Endothelial cell of umbilical vein (primary cell): ENCODE results near the gene ECEL1. TPM values are rescaled to one million over a fixed set of nuclear protein-coding genes. Genes with fewer than 3 reads are reported as not detected.

Source experiments
- BruUV-seq: library from RNA; stranded (reverse); fragments of 400-500 nt; replicated peaks from 2 replicates; lab custom pipeline; 2021; lab: Mats Ljungman, UMichigan
- CTCF ChIA-PET: fragments of 300-600, 350-600 bp; sonication (Branson Sonifier 250); formaldehyde crosslinking; loops from one replicate; lab custom pipeline; 2021; ENCODE audit warnings: antibody characterized with exemption, inconsistent platforms; lab: Charles Lee
- POLR2A ChIA-PET: fragments of 300-600, 350-600 bp; sonication (Branson Sonifier 250); formaldehyde crosslinking; loops from one replicate; lab custom pipeline; 2021; ENCODE audit warnings: antibody characterized with exemption, inconsistent platforms; lab: Charles Lee
- DNase-seq: peaks from one replicate; pipeline ENCODE4 v3.0.0-alpha.2; 2011; ENCODE audit warnings: low read depth, low spot score
- FAIRE-seq: peaks from 2 replicates; lab custom pipeline; 2011; peaks lifted over from hg19 to GRCh38; lab: Jason Lieb, UNC
- H2AFZ ChIP-seq: 2 replicates; pipeline ENCODE4 v1.6.0; 2012; ENCODE audit warnings: low read depth, low read length, control low read depth, inconsistent platforms
- H3K27ac ChIP-seq: 2 replicates; pipeline ENCODE4 v1.5.1; 2011; ENCODE audit warnings: low read depth, mild to moderate bottlenecking, control low read depth, low read length, moderate library complexity; ENCODE audit not compliant: insufficient read depth
- H3K27me3 ChIP-seq, 2 experiments: 2 replicates each; pipeline versions ENCODE4 v1.6.0 to v1.6.1; 2011; ENCODE audit warnings: low read length in 2 of 2, mixed read lengths in 1 of 2; ENCODE audit not compliant: control insufficient read depth in 2 of 2, insufficient read depth in 2 of 2
- H3K36me3 ChIP-seq, 2 experiments: 2 replicates in 1 of 2; 3 replicates in 1 of 2; pipeline ENCODE4 v1.5.1; 2011; ENCODE audit warnings: low read length in 2 of 2, mild to moderate bottlenecking in 1 of 2, moderate library complexity in 1 of 2; ENCODE audit not compliant: control insufficient read depth in 2 of 2, insufficient read depth in 2 of 2; ENCODE audit errors: extremely low read depth in 1 of 2
- H3K4me1 ChIP-seq: 3 replicates; pipeline ENCODE4 v1.5.1; 2011; ENCODE audit warnings: mild to moderate bottlenecking, low read length; ENCODE audit not compliant: control insufficient read depth, insufficient read depth; ENCODE audit errors: extremely low read depth
- H3K4me2 ChIP-seq: 2 replicates; pipeline ENCODE4 v1.6.1; 2011; ENCODE audit warnings: low read length, control low read depth, mixed read lengths; ENCODE audit not compliant: insufficient read depth
- H3K4me3 ChIP-seq, 3 experiments: fragments of 200-600 bp in 1 of 3; sonication (generic), shearing (Covaris generic) in 1 of 3; replicated peaks in 1 of 3; 2 replicates each; pipeline ENCODE4 v1.5.1; 2011 to 2016; ENCODE audit warnings: control low read depth in 3 of 3, low read length in 3 of 3, mild to moderate bottlenecking in 2 of 3, inconsistent platforms in 1 of 3, low read depth in 1 of 3, moderate library complexity in 1 of 3; ENCODE audit not compliant: insufficient read depth in 1 of 3
- H3K79me2 ChIP-seq: 2 replicates; pipeline ENCODE4 v1.6.0; 2012; ENCODE audit warnings: low read length, inconsistent platforms; ENCODE audit not compliant: control insufficient read depth, insufficient read depth
- H3K9ac ChIP-seq: replicated peaks from 2 replicates; pipeline ENCODE3; 2011; ENCODE audit warnings: low read length, control low read depth; ENCODE audit not compliant: insufficient read depth; ENCODE audit errors: extremely low read depth
- H3K9me1 ChIP-seq: replicated peaks from 3 replicates; pipeline ENCODE4 v1.6.0; 2011; ENCODE audit warnings: mild to moderate bottlenecking, low read length; ENCODE audit not compliant: control insufficient read depth, insufficient read depth; ENCODE audit errors: extremely low read depth
- H3K9me3 ChIP-seq: replicated peaks from 2 replicates; pipeline ENCODE4 v1.5.1; 2012; ENCODE audit warnings: low read length, inconsistent platforms; ENCODE audit not compliant: control insufficient read depth, insufficient read depth
- H4K20me1 ChIP-seq: replicated peaks from 2 replicates; pipeline ENCODE3; 2011; ENCODE audit warnings: mild to moderate bottlenecking, low read length; ENCODE audit not compliant: control insufficient read depth, insufficient read depth; ENCODE audit errors: extremely low read depth
- CTCF ChIP-seq, 2 donors: IDR thresholded peaks; 1 replicate in 1 of 2; 2 replicates in 1 of 2; pipeline ENCODE4 v1.5.1; 2011; ENCODE audit warnings: low read length in 2 of 2, mild to moderate bottlenecking in 2 of 2, moderate library complexity in 2 of 2, control low read depth in 1 of 2, inconsistent platforms in 1 of 2, low read depth in 1 of 2; ENCODE audit not compliant: insufficient read depth in 1 of 2; ENCODE audit errors: extremely low read depth in 1 of 2
- EZH2 ChIP-seq: IDR thresholded peaks from 2 replicates; pipeline ENCODE4 v1.6.1; 2012; ENCODE audit warnings: borderline replicate concordance, low read depth, mild to moderate bottlenecking, moderate library complexity, low read length, inconsistent platforms; ENCODE audit not compliant: severe bottlenecking
- FOS ChIP-seq: IDR thresholded peaks from 2 replicates; pipeline ENCODE4 v1.6.1; 2011; ENCODE audit warnings: mild to moderate bottlenecking, low read length, moderate library complexity, borderline replicate concordance; ENCODE audit not compliant: insufficient read depth
- GATA2 ChIP-seq: IDR thresholded peaks from 2 replicates; pipeline ENCODE4 v1.7.0; 2011; ENCODE audit warnings: low read depth, mild to moderate bottlenecking, moderate library complexity, mixed read lengths, low read length; ENCODE audit not compliant: insufficient read length, insufficient read depth
- JUN ChIP-seq: IDR thresholded peaks from 2 replicates; pipeline ENCODE4 v1.6.1; 2011; ENCODE audit warnings: borderline replicate concordance, low read depth; ENCODE audit not compliant: insufficient read length, insufficient read depth
- MAX ChIP-seq: IDR thresholded peaks from 2 replicates; pipeline ENCODE4 v1.6.1; 2011; ENCODE audit not compliant: insufficient read depth, insufficient read length
- MYC ChIP-seq: IDR thresholded peaks from one replicate; pipeline ENCODE4 v1.6.1; 2011; ENCODE audit warnings: mild to moderate bottlenecking, low read depth, low read length
- POLR2A ChIP-seq: IDR thresholded peaks from 2 replicates; pipeline ENCODE4 v1.6.1; 2012; ENCODE audit warnings: low read depth, mild to moderate bottlenecking, control low read depth, low read length
- POLR2AphosphoS5 ChIP-seq: IDR thresholded peaks from 2 replicates; pipeline ENCODE4 v1.6.1; 2012; ENCODE audit warnings: low read depth, mild to moderate bottlenecking, control low read depth, low read length, moderate library complexity; ENCODE audit not compliant: insufficient read depth
- dilution Hi-C: fragments of 300-500 bp; cut with MboI; formaldehyde crosslinking; loops from one replicate; pipeline ENCODE4 v1.15.0; 2019; ENCODE audit warnings: low sequenced_read_pairs; ENCODE audit not compliant: extremely low pct_ligation_motif_present
- intact Hi-C: fragments of 100-400 bp; cut with micrococcal nuclease; formaldehyde crosslinking; loops from one replicate; pipeline ENCODE4 v1.10.0; 2022
- polyA plus RNA-seq, 4 experiments: library from polyadenylated mRNA; depleted of rRNA in 3 of 4; stranded (reverse) in 3 of 4; unstranded in 1 of 4; fragments of >200 nt; gene quantifications; 2 replicates each; pipeline versions ENCODE4 v1.2.1 to v1.2.3, GENCODE V29; 2011 to 2012; ENCODE audit warnings: missing spikeins in 1 of 4
- total RNA-seq: library from RNA; stranded (reverse); gene quantifications from 2 replicates; pipeline ENCODE4 v1.2.3, GENCODE V29; 2021

The ECEL1 gene
- total and polyA plus RNA-seq, 2 donors (not counting 3 experiments of a cell fraction or from before 2014, with no cell fraction given) = not detected

DNA sequence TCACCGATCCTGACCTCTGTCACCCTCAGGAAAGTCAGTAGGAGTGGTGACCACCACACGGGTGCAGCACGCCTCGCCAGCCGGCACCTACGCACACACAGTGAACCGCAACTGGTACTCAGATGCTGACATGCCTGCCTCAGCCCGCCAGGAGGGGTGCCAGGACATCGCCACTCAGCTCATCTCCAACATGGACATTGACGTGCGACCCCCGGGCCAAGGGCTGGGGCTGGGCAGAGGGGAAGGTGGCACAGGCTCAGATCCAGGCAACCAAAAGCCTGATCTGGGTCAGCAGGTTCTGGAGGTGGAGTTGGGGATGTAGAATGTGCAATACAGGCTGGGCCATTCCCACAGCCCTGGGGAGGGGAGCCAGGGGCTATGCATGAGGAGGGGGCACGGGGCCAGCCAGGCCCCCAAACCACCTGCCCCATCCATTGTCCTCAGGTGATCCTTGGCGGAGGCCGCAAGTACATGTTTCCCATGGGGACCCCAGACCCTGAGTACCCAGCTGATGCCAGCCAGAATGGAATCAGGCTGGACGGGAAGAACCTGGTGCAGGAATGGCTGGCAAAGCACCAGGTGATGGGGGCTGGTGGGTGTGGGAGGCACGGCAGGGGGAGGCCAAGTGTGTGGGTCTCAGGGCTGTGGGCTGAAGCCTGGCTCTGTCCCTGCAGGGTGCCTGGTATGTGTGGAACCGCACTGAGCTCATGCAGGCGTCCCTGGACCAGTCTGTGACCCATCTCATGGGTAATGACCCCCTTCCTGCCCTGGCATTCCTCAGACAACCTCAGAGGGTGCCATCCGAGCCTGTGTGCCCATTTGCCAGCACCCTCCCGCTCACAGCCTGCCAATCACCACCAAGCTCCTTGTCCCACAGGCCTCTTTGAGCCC lies 30.3 kb downstream of the ECEL1 start:
- no peak for FAIRE-seq
- no TSS peak for BruUV-seq
- no peaks in the 10 kb centered on the region for H3K36me3 ChIP-seq
- no peak overlapping the region for H3K4me2 ChIP-seq
- no peak for DNase-seq
- dilution Hi-C loops = no loop called here
- H3K79me2 ChIP-seq = no peaks in the 10 kb centered on the region
- no peak overlapping the region for H3K4me3 ChIP-seq
- CTCF ChIA-PET = interaction anchor here (1.0 kb wide), 1 partner anchor 65 kb away, joined by 3 read pairs; no protein-coding TSS in a partner anchor
- no peak for TF ChIP-seq MYC
- no peak for TF ChIP-seq GATA2
- no peak overlapping the region for H3K27ac ChIP-seq
- POLR2A ChIA-PET = no interaction called here
- H3K9me1 ChIP-seq = no peaks in the 10 kb centered on the region
- no peak overlapping the region for H2AFZ ChIP-seq
- H4K20me1 ChIP-seq = no peaks in the 10 kb centered on the region
- H3K9ac ChIP-seq = no peak overlapping the region
- H3K9me3 ChIP-seq = no peaks in the 10 kb centered on the region
- no peaks in the 10 kb centered on the region for H3K4me1 ChIP-seq
- intact Hi-C loops = no loop called here
- H3K27me3 ChIP-seq = peaks cover 4 to 8% of the 10 kb centered on the region in 2 experiments

- BruUV-seq = no TSS peak
- Histone ChIP-seq H3K79me2 (no peaks in the 10 kb centered on the region), H3K4me2 (no peak overlapping the region), H3K9ac (no peak overlapping the region), H3K9me1 (no peaks in the 10 kb centered on the region), H3K27me3 (peaks cover 4 to 8% of the 10 kb centered on the region in 2 experiments), H3K27ac (no peak overlapping the region), H2AFZ (no peak overlapping the region), H3K4me3 (no peak overlapping the region), H3K36me3 (no peaks in the 10 kb centered on the region), H4K20me1 (no peaks in the 10 kb centered on the region), H3K9me3 (no peaks in the 10 kb centered on the region), H3K4me1 (no peaks in the 10 kb centered on the region)
- dilution Hi-C loops (no loop called here), intact Hi-C loops (no loop called here)
- ChIA-PET POLR2A (no interaction called here), CTCF (no interaction called here)
- TF ChIP-seq EZH2 (no peak), CTCF (IDR thresholded peaks at IDR 0.05; ENCODE audit: extremely low read depth in 1 of 2, insufficient read depth in 1 of 2, low read depth in 1 of 2, low read length in 2 of 2) (no peak), POLR2AphosphoS5 (no peak), FOS (no peak), GATA2 (no peak), POLR2A (no peak), MYC (no peak), MAX (no peak), JUN (no peak)
- DNase-seq (no peak), FAIRE-seq (no peak)
Measured at GRCh38 chr2:232456296-232457120, 31.1 kb downstream of the ECEL1 start.
